ENCODE results near the gene SLC35F5.
A peak's percentile ranks its signal among the peaks of the same experiment; 100 is the strongest.

SLC35F5 gene

DNA sequence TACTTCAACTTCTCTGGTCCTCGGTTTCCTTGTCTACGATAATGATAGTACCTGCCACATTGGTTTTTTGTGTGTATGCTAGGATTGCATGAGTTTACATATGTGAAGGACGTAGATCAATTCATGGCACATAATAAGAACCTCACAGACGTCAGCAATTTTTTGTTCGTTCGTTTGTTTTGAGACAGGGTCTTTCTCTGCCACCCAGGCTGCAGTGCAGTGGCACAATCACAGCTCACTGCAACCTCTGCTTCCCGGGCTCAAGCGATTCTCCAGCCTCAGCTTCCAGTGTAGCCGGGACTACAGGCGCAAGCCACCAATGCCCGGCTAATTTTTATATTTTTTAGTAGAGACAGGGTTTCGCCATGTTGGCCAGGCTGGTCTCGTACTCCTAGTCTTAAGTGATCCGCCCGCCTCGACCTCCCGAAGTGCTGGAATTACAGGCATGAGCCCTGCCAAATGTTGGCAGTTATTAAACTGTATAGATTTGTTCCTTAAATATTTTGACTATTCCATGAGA lies 756 bp upstream of the SLC35F5 start:
- Histone ChIP-seq H3K4me1 (ENCODE audit: control insufficient read depth in 1 of 2, insufficient read depth in 2 of 2, low read length in 2 of 2) (peaks cover 14 to 24% of the 10 kb centered on the region in 2 donors), H3K4me3 (ENCODE audit: low read depth in 1 of 2, low read length in 2 of 2) (peak overlapping the region; percentile 93 to 98), H3K36me3 (ENCODE audit: control insufficient read depth in 1 of 2, insufficient read depth in 2 of 2, low read length in 2 of 2) (no peaks in the 10 kb centered on the region), H3K9me3 (ENCODE audit: control insufficient read depth in 1 of 2, low read length in 2 of 2) (no peaks in the 10 kb centered on the region), H3K27me3 (ENCODE audit: control insufficient read depth in 1 of 2, insufficient read depth in 2 of 2, low read length in 2 of 2) (no peaks in the 10 kb centered on the region), H3K9ac (ENCODE audit: low read depth in 1 of 2, low read length in 2 of 2) (peak overlapping the region; percentile 92), H3K27ac (ENCODE audit: low read depth, low read length) (peak overlapping the region; percentile 96)

DNA sequence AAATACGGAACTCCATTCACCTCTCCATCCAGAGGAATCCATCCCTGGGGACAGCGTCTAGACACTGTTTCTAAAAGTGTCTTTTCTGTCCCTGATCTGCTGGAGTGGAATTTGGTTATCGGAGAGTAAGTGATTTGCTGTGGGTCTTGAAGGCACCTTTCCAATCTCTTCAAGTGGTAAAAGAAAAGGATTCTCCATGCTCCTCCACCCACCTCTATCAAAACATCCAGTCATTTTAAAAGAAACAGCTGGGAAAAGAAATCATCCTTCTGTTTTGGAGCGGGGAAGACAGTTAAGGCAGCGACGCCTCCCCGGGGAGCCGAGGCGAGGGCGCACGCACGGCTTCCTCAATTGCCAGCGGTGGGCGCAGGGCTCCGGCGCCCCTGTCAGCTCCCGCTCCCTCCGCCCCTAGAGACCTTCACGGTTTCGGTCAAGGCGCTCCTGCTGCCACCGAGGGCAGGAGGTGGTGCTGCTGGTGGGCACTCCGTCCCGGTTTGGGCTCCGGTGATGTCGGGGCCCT lies 547 bp downstream of the SLC35F5 start:
- Histone ChIP-seq H3K9ac (ENCODE audit: low read depth in 1 of 2, low read length in 2 of 2) (peak overlapping the region; percentile 92 to 98), H3K9me3 (ENCODE audit: control insufficient read depth in 1 of 2, low read length in 2 of 2) (no peaks in the 10 kb centered on the region), H3K4me3 (ENCODE audit: low read depth in 1 of 2, low read length in 2 of 2) (peak overlapping the region; percentile 93 to 98), H3K4me1 (ENCODE audit: control insufficient read depth in 1 of 2, insufficient read depth in 2 of 2, low read length in 2 of 2) (peaks cover 10 to 24% of the 10 kb centered on the region in 2 donors), H3K36me3 (ENCODE audit: control insufficient read depth in 1 of 2, insufficient read depth in 2 of 2, low read length in 2 of 2) (peaks cover 0 to 6% of the 10 kb centered on the region in 2 donors), H3K27ac (ENCODE audit: low read depth, low read length) (peak overlapping the region; percentile 96), H3K27me3 (ENCODE audit: control insufficient read depth in 1 of 2, insufficient read depth in 2 of 2, low read length in 2 of 2) (no peaks in the 10 kb centered on the region)

DNA sequence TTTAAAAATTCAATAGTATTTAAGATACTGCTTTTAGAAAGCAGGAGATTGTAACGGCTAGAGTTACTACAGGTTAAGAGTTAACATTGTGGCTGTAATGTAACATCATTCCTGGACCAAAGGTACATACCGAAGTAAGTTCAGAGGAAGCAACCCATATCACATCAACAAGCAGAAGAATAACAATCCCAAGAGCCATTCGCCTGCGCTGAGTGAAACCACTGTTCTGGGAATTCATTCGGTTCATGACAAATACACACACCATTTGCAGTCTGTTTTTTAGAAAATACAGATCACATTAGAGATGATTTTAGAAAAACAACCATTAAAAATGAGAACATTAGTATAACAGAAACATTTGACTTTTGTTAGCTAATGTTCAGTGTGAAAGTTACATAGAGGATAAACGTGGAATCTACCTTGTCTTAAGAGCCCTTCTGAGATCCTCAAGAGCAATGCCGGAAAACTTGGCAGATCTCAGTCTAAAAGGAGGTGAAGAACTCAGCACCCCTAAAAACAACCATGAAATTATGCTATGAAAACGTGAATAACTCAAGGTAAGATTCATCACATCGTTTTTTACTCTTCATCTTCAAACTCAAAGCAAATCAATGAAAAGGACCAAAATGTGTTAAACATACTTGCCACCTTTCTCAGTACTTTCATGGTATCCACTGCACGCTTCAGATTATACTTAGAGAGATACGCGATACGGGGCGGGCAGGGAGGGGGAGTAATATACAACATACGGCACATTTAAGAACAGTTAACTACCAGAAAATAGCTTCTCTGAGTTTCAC lies 1.2 kb downstream of the SLC35F5 start:
- peaks cover 10 to 24% of the 10 kb centered on the region in 2 donors for H3K4me1 ChIP-seq (ENCODE audit: control insufficient read depth in 1 of 2, insufficient read depth in 2 of 2, low read length in 2 of 2)
- H3K36me3 ChIP-seq (ENCODE audit: control insufficient read depth in 1 of 2, insufficient read depth in 2 of 2, low read length in 2 of 2): peaks cover 4 to 9% of the 10 kb centered on the region in 2 donors
- H3K4me3 ChIP-seq (ENCODE audit: low read depth in 1 of 2, low read length in 2 of 2): peak overlapping the region; percentile 93 to 98
- H3K27me3 ChIP-seq (ENCODE audit: control insufficient read depth in 1 of 2, insufficient read depth in 2 of 2, low read length in 2 of 2): no peaks in the 10 kb centered on the region
- H3K27ac ChIP-seq (ENCODE audit: low read depth, low read length): no peak overlapping the region
- peak overlapping the region; percentile 92 to 98 for H3K9ac ChIP-seq (ENCODE audit: low read depth in 1 of 2, low read length in 2 of 2)
- H3K9me3 ChIP-seq (ENCODE audit: control insufficient read depth in 1 of 2, low read length in 2 of 2): no peaks in the 10 kb centered on the region

DNA sequence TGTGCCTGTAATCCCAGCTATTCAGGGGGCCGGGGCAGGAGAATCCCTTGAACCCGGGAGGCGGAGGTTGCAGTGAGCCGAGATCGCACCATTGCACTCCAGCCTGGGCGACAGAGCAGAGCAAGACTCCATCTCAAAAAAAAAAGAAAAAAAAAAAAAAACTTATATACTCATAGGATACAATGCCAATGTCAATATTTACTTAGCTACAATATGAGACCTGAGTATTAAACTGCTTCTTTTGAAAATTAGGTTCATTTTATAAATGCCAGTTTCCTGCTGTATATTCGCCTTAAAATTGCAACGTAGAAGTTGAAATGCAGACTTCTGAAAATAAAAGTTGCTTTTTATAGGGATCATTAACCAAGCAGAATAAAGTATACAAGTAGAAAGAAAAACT lies 2.3 kb downstream of the SLC35F5 start:
- Histone ChIP-seq H3K27me3 (ENCODE audit: control insufficient read depth in 1 of 2, insufficient read depth in 2 of 2, low read length in 2 of 2) (no peaks in the 10 kb centered on the region), H3K4me1 (ENCODE audit: control insufficient read depth in 1 of 2, insufficient read depth in 2 of 2, low read length in 2 of 2) (peaks cover 10 to 24% of the 10 kb centered on the region in 2 donors), H3K9me3 (ENCODE audit: control insufficient read depth in 1 of 2, low read length in 2 of 2) (no peaks in the 10 kb centered on the region), H3K4me3 (ENCODE audit: low read depth in 1 of 2, low read length in 2 of 2) (peak overlapping the region in 1 of 2 donors; percentile 93), H3K36me3 (ENCODE audit: control insufficient read depth in 1 of 2, insufficient read depth in 2 of 2, low read length in 2 of 2) (peaks cover 6 to 11% of the 10 kb centered on the region in 2 donors), H3K9ac (ENCODE audit: low read depth in 1 of 2, low read length in 2 of 2) (no peak overlapping the region), H3K27ac (ENCODE audit: low read depth, low read length) (no peak overlapping the region)

DNA sequence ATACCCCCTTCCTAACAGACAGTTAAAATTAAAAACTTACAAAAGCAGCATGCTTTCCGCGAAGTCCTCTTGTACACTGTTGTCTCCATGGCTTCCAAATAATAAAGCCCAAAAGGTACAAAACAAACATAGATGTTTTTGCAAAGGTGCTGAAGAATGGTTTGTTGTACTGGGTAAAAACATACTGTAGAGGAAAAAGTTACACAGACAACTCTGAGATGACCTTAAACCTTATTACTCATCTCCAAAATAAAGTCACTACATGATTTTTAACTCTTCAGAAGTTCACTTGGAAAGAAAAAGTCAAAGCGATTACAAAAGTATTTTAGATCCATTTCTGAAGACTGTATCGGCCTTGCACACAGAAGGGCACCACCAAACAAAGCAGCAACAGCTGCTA lies 6.1 kb downstream of the SLC35F5 start:
- H3K27me3 ChIP-seq (ENCODE audit: control insufficient read depth in 1 of 2, insufficient read depth in 2 of 2, low read length in 2 of 2): no peaks in the 10 kb centered on the region
- no peak overlapping the region for H3K27ac ChIP-seq (ENCODE audit: low read depth, low read length)
- H3K4me3 ChIP-seq (ENCODE audit: low read depth in 1 of 2, low read length in 2 of 2): no peak overlapping the region
- no peaks in the 10 kb centered on the region for H3K9me3 ChIP-seq (ENCODE audit: control insufficient read depth in 1 of 2, low read length in 2 of 2)
- peaks cover 8 to 23% of the 10 kb centered on the region in 2 donors for H3K36me3 ChIP-seq (ENCODE audit: control insufficient read depth in 1 of 2, insufficient read depth in 2 of 2, low read length in 2 of 2)
- H3K4me1 ChIP-seq (ENCODE audit: control insufficient read depth in 1 of 2, insufficient read depth in 2 of 2, low read length in 2 of 2): peaks cover 5 to 11% of the 10 kb centered on the region in 2 donors
- no peak overlapping the region for H3K9ac ChIP-seq (ENCODE audit: low read depth in 1 of 2, low read length in 2 of 2)

DNA sequence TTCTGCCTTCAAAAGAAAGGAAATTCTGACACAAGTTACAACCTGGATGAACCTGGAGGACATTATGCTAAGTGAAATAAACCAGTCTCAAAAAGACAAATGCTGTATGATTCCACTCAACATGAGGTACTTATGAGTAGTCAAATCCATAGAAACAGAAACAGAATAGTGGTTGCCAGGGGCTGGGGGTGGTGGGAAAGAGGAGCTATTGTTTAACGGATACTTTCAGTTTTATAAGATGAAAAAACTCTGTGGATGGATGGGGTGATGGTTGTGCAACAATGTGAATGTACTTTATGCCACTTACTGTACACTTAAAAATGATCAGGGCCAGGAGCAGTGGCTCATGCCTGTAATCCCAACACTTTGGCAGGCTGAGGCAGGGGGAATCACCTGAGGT lies 15.4 kb downstream of the SLC35F5 start:
- Histone ChIP-seq H3K4me3 (ENCODE audit: low read depth in 1 of 2, low read length in 2 of 2) (no peak overlapping the region), H3K4me1 (ENCODE audit: control insufficient read depth in 1 of 2, insufficient read depth in 2 of 2, low read length in 2 of 2) (peaks cover 0 to 5% of the 10 kb centered on the region in 2 donors), H3K9me3 (ENCODE audit: control insufficient read depth in 1 of 2, low read length in 2 of 2) (no peaks in the 10 kb centered on the region), H3K27ac (ENCODE audit: low read depth, low read length) (no peak overlapping the region), H3K27me3 (ENCODE audit: control insufficient read depth in 1 of 2, insufficient read depth in 2 of 2, low read length in 2 of 2) (no peaks in the 10 kb centered on the region), H3K9ac (ENCODE audit: low read depth in 1 of 2, low read length in 2 of 2) (no peak overlapping the region), H3K36me3 (ENCODE audit: control insufficient read depth in 1 of 2, insufficient read depth in 2 of 2, low read length in 2 of 2) (peaks cover 23 to 51% of the 10 kb centered on the region in 2 donors)

DNA sequence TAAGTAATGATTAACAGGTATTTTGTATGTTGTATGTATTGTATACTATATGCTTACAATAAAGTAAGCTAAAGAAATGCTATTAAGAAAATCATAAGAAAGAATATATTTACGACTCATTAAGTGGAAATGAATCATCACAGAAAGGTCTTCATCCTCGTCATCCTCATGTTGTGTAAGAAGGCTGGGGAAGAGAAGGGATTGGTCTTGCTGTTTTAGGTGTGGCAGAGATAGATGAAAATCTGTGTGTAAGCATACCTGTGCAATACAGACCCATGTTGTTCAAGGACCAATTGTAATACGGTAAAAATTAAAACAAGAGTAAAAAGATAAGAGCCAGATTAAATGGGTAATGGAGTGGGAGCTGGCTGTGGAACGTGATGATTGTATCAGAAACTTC lies 16.6 kb downstream of the SLC35F5 start:
- Histone ChIP-seq H3K36me3 (ENCODE audit: control insufficient read depth in 1 of 2, insufficient read depth in 2 of 2, low read length in 2 of 2) (peaks cover 23 to 43% of the 10 kb centered on the region in 2 donors), H3K4me1 (ENCODE audit: control insufficient read depth in 1 of 2, insufficient read depth in 2 of 2, low read length in 2 of 2) (peaks cover 0 to 5% of the 10 kb centered on the region in 2 donors), H3K9me3 (ENCODE audit: control insufficient read depth in 1 of 2, low read length in 2 of 2) (no peaks in the 10 kb centered on the region), H3K27me3 (ENCODE audit: control insufficient read depth in 1 of 2, insufficient read depth in 2 of 2, low read length in 2 of 2) (no peaks in the 10 kb centered on the region), H3K27ac (ENCODE audit: low read depth, low read length) (no peak overlapping the region), H3K4me3 (ENCODE audit: low read depth in 1 of 2, low read length in 2 of 2) (no peak overlapping the region), H3K9ac (ENCODE audit: low read depth in 1 of 2, low read length in 2 of 2) (no peak overlapping the region)

DNA sequence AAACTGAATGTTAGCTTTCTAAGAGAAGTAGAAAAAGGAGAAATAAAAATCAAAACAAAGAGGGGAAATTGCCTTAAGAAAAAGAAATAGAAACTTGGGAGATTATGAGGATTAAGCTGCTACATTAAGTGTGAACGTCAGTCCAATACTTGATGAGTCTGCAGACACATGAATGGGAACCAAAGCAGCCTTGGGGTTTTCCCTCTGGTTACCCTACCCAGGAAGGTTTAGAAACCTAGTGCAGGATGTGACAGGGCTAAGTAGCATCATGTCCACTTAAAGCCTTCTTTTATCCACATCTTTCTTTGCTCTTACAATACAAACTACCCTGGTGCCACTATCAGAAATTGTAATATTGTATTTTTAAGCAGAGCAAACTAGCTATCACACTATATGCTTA lies 22.3 kb downstream of the SLC35F5 start:
- peaks cover 18 to 28% of the 10 kb centered on the region in 2 donors for H3K36me3 ChIP-seq (ENCODE audit: control insufficient read depth in 1 of 2, insufficient read depth in 2 of 2, low read length in 2 of 2)

DNA sequence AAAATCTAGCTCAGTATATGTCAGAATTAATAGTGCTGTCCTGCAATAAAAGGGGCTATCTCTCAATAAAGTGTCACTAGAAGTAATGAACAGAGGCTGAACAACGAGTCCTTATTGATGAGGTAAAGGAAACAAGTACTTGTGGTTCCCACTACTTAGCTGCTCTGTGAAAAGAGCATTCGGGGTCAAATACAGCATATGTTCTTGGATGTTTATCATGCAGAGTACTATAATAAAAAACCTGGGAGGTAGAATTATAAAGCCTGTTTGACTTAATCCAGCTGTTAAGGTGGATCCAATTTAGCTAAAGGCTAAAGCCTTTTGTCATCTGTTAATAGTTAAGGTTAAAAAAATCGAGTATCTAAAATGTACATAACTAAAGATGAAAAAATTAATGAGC lies 32.4 kb downstream of the SLC35F5 start:
- no peaks in the 10 kb centered on the region for H3K9me3 ChIP-seq (ENCODE audit: control insufficient read depth in 1 of 2, low read length in 2 of 2)
- peaks cover 14 to 23% of the 10 kb centered on the region in 2 donors for H3K36me3 ChIP-seq (ENCODE audit: control insufficient read depth in 1 of 2, insufficient read depth in 2 of 2, low read length in 2 of 2)
- H3K27me3 ChIP-seq (ENCODE audit: control insufficient read depth in 1 of 2, insufficient read depth in 2 of 2, low read length in 2 of 2): no peaks in the 10 kb centered on the region
- H3K4me3 ChIP-seq (ENCODE audit: low read depth in 1 of 2, low read length in 2 of 2): no peak overlapping the region
- H3K4me1 ChIP-seq (ENCODE audit: control insufficient read depth in 1 of 2, insufficient read depth in 2 of 2, low read length in 2 of 2): no peaks in the 10 kb centered on the region
- no peak overlapping the region for H3K27ac ChIP-seq (ENCODE audit: low read depth, low read length)
- no peak overlapping the region for H3K9ac ChIP-seq (ENCODE audit: low read depth in 1 of 2, low read length in 2 of 2)

More for the DNA sequence above, 22.3 kb downstream of the SLC35F5 start:
- H3K9ac ChIP-seq (ENCODE audit: low read depth in 1 of 2, low read length in 2 of 2): no peak overlapping the region
- H3K27ac ChIP-seq (ENCODE audit: low read depth, low read length): no peak overlapping the region
- no peaks in the 10 kb centered on the region for H3K9me3 ChIP-seq (ENCODE audit: control insufficient read depth in 1 of 2, low read length in 2 of 2)
- H3K27me3 ChIP-seq (ENCODE audit: control insufficient read depth in 1 of 2, insufficient read depth in 2 of 2, low read length in 2 of 2): no peaks in the 10 kb centered on the region
- no peak overlapping the region for H3K4me3 ChIP-seq (ENCODE audit: low read depth in 1 of 2, low read length in 2 of 2)
- H3K4me1 ChIP-seq (ENCODE audit: control insufficient read depth in 1 of 2, insufficient read depth in 2 of 2, low read length in 2 of 2): no peaks in the 10 kb centered on the region

DNA sequence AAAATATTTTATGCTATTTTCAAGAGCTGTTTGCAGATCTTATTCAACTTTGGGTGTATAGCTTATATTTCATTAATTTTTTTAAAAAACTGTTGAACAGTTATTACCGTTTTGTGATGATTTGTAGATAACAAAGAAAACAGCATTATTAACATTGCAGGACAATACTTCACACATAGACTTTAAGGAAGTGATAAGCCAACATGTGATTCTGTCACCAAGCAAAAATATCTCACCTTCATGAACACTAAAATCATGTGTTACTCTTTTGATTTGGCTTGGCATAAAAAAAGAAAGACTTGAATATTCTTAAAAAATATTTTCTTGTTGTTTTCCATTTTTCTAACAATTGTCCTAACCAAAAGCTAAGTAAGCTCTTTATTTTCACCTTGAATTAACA lies 33.0 kb downstream of the SLC35F5 start:
- H3K36me3 ChIP-seq (ENCODE audit: control insufficient read depth in 1 of 2, insufficient read depth in 2 of 2, low read length in 2 of 2): peaks cover 11 to 23% of the 10 kb centered on the region in 2 donors
- H3K4me3 ChIP-seq (ENCODE audit: low read depth in 1 of 2, low read length in 2 of 2): no peak overlapping the region
- H3K9ac ChIP-seq (ENCODE audit: low read depth in 1 of 2, low read length in 2 of 2): no peak overlapping the region
- no peak overlapping the region for H3K27ac ChIP-seq (ENCODE audit: low read depth, low read length)
- H3K9me3 ChIP-seq (ENCODE audit: control insufficient read depth in 1 of 2, low read length in 2 of 2): no peaks in the 10 kb centered on the region
- no peaks in the 10 kb centered on the region for H3K4me1 ChIP-seq (ENCODE audit: control insufficient read depth in 1 of 2, insufficient read depth in 2 of 2, low read length in 2 of 2)
- no peaks in the 10 kb centered on the region for H3K27me3 ChIP-seq (ENCODE audit: control insufficient read depth in 1 of 2, insufficient read depth in 2 of 2, low read length in 2 of 2)
